HFF-Myc (cell line): ENCODE measurements around the gene ELMO1.

ENCODE experiments used
- DNase-seq: peaks from one replicate; pipeline ENCODE4 v3.0.0-alpha.2; 2011; ENCODE audit warnings: low read depth; ENCODE audit errors: extremely low read depth
- H3K4me3 ChIP-seq: replicated peaks from 2 replicates; pipeline ENCODE4 v1.5.1; 2011; ENCODE audit warnings: low read depth, mild to moderate bottlenecking, control low read depth, low read length
- TF ChIP-seq, protein P1 (sequence below): IDR thresholded peaks from 2 replicates; pipeline ENCODE4 v1.5.1; 2012; ENCODE audit warnings: mild to moderate bottlenecking, low read depth, low read length, control low read depth; ENCODE audit errors: missing control alignments

Gene ELMO1

GRCh38 chr7:37107047-37107750, 341.5 kb downstream of the ELMO1 start:
- TF ChIP-seq, protein P1, sequence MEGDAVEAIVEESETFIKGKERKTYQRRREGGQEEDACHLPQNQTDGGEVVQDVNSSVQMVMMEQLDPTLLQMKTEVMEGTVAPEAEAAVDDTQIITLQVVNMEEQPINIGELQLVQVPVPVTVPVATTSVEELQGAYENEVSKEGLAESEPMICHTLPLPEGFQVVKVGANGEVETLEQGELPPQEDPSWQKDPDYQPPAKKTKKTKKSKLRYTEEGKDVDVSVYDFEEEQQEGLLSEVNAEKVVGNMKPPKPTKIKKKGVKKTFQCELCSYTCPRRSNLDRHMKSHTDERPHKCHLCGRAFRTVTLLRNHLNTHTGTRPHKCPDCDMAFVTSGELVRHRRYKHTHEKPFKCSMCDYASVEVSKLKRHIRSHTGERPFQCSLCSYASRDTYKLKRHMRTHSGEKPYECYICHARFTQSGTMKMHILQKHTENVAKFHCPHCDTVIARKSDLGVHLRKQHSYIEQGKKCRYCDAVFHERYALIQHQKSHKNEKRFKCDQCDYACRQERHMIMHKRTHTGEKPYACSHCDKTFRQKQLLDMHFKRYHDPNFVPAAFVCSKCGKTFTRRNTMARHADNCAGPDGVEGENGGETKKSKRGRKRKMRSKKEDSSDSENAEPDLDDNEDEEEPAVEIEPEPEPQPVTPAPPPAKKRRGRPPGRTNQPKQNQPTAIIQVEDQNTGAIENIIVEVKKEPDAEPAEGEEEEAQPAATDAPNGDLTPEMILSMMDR: no peak
- no peak overlapping the region for H3K4me3 ChIP-seq
- DNase-seq: no peak

- TF ChIP-seq, protein P1: no peak
- DNase-seq: no peak
- H3K4me3 ChIP-seq: no peak overlapping the region
Observed at GRCh38 chr7:37105762-37106161, 342.9 kb downstream of the ELMO1 start.

DNA sequence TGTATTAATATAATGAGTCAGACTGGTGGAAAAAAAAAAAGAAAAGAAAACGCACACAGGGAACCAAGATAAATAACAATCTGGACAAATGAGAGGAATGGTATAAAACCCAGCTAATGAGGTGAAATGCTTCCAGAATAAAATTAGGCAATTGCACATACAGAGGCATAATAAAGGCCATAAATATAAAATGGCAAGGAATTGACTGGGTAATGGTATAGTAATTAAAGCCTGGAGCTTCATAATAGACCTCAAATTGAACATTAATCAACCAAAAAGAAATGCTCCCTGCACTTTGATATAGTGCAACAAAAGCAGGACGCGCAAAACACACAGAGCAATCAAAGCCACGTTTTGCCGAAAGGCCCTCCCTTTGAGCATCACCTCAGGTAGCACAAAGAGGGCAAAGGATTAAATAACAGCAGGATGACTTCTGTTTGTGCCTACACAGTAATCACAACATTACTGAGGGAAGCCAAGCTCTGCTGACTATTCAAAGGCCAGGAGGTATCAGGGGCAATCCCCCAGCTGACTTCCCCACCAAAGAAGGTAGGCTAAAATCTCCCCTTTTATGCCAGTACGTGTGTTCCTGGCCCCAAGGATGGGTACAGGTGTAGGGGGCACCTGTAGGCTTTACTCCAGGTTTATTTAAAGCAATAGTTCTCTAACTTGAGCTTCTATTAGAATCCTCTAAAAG, 343.7 kb downstream of the ELMO1 start:
- TF ChIP-seq, protein P1: no peak
- H3K4me3 ChIP-seq: no peak overlapping the region
- DNase-seq: no peak

DNA sequence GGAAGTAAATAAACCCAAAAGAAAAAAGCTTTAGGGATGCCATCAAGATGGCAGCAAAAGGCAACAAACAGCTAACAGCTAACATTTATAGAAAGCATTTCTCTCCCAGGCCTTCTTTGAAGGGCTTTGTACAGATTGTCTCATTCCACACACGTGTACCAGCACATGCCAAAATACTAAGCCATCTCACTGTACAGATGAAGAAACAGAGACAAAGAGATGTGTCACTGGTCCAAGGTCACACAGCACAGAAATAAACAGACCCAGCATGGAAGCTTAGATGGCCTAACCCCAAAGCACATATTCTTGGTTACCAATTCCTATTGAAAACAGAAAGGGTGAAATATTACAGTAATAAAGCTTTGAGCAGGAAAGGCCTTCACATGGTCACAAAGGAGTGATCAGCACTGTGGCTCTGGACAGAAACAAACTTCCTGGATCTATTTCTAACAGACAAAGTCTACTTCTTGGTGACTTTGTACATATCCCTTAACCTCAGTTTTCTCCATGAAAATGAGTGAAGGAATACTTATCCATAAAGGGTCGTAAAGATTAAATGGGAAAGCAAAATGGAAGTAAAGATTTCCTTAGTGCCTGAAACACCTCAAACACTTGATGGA, 346.0 kb downstream of the ELMO1 start:
- no peak for DNase-seq
- no peak overlapping the region for H3K4me3 ChIP-seq
- TF ChIP-seq, protein P1: no peak

GRCh38 chr7:37100735-37101331, 347.8 kb downstream of the ELMO1 start:
- no peak for DNase-seq
- no peak overlapping the region for H3K4me3 ChIP-seq
- TF ChIP-seq, protein P1: no peak

GRCh38 chr7:37098762-37099161, 349.9 kb downstream of the ELMO1 start:
- TF ChIP-seq, protein P1: no peak
- no peak for DNase-seq
- no peak overlapping the region for H3K4me3 ChIP-seq
